Ishikawa (cell line): ENCODE data around the gene YES1.

Experiments
- CEBPB ChIP-seq: IDR thresholded peaks from 2 replicates; pipeline ENCODE4 v1.6.1; 2012
- CREB1 ChIP-seq: IDR thresholded peaks from 2 replicates; pipeline ENCODE4 v1.6.1; 2012; ENCODE audit warnings: low read depth
- EGR1 ChIP-seq: IDR thresholded peaks from 2 replicates; pipeline ENCODE4 v1.6.1; 2012
- EP300 ChIP-seq: IDR thresholded peaks from 2 replicates; pipeline ENCODE4 v1.6.1; 2012; ENCODE audit warnings: borderline replicate concordance
- FOXM1 ChIP-seq: IDR thresholded peaks from 2 replicates; pipeline ENCODE4 v1.6.1; 2012; ENCODE audit warnings: low read depth, borderline replicate concordance
- NFIC ChIP-seq: IDR thresholded peaks from 2 replicates; pipeline ENCODE4 v1.6.1; 2012
- RAD21 ChIP-seq: IDR thresholded peaks from 2 replicates; pipeline ENCODE4 v1.6.1; 2012; ENCODE audit warnings: low read depth
- TAF1 ChIP-seq: IDR thresholded peaks from 2 replicates; pipeline ENCODE4 v1.6.1; 2012; ENCODE audit warnings: low read depth, mild to moderate bottlenecking
- TCF12 ChIP-seq: IDR thresholded peaks from 2 replicates; pipeline ENCODE4 v1.6.1; 2012; ENCODE audit warnings: low read depth
- TEAD4 ChIP-seq: IDR thresholded peaks from 2 replicates; pipeline ENCODE4 v1.6.1; 2012
- YY1 ChIP-seq: IDR thresholded peaks from 2 replicates; pipeline ENCODE4 v1.6.1; 2012; ENCODE audit warnings: low read depth
- ZBTB7A ChIP-seq: IDR thresholded peaks from 2 replicates; pipeline ENCODE4 v1.6.1; 2012; ENCODE audit warnings: low read depth
- TF ChIP-seq, protein P1 (sequence below): IDR thresholded peaks from 2 replicates; pipeline ENCODE4 v1.6.1; 2012
- TF ChIP-seq, protein P2 (sequence below): IDR thresholded peaks from 2 replicates; pipeline ENCODE4 v1.6.1; 2012; ENCODE audit warnings: low read depth, mild to moderate bottlenecking
- TF ChIP-seq, protein P3 (sequence below): IDR thresholded peaks from 2 replicates; pipeline ENCODE4 v1.6.1; 2012

The YES1 gene

DNA sequence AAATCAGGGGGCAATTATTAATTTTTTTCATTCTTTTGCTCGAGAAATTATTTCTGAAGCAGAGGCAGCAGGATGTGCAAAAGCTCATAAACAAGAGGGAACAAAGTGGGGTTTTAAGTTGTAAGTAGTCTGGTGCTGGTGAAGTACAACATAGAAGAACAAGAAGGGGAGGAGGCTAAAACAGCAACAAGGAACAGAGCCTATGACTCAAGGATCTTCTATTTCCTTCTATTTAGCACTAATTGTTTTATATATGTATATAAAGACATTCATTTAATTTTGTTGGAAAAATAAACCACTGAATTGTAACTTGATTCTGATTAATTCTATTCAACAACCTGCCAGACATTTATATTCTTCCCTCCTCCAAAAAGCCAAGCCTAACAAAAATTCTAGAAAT, 35.0 kb downstream of the YES1 start:
- TF ChIP-seq RAD21 (no peak), CEBPB (no peak), TAF1 (no peak), CREB1 (no peak), YY1 (no peak)
- TF ChIP-seq, protein P1, sequence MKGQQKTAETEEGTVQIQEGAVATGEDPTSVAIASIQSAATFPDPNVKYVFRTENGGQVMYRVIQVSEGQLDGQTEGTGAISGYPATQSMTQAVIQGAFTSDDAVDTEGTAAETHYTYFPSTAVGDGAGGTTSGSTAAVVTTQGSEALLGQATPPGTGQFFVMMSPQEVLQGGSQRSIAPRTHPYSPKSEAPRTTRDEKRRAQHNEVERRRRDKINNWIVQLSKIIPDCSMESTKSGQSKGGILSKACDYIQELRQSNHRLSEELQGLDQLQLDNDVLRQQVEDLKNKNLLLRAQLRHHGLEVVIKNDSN, result no peak

DNA sequence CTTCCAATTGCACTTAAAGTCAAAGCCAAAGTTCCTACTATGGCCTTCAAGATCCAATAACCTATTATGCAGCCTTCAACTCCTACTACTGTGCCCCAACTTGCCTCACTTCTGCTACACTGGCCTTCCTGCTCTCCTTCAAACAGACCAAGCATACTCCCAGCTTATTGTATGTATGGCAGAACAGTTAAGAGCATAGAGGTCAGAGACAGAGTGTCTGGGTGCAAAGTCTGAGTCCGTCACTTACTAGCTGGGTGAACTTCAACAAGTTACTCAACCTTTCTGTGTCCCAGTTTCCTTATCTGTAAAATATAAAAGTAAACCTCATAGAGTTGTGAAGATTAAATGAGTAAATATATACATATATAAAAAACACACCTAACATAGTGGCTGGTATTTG, 37.2 kb downstream of the YES1 start:
- TF ChIP-seq EP300 (no peak), CREB1 (no peak), TCF12 (no peak), CEBPB (no peak), EGR1 (no peak), ZBTB7A (no peak), FOXM1 (no peak), TEAD4 (no peak), YY1 (no peak), NFIC (no peak), RAD21 (no peak), TAF1 (no peak)
- TF ChIP-seq, protein P2, sequence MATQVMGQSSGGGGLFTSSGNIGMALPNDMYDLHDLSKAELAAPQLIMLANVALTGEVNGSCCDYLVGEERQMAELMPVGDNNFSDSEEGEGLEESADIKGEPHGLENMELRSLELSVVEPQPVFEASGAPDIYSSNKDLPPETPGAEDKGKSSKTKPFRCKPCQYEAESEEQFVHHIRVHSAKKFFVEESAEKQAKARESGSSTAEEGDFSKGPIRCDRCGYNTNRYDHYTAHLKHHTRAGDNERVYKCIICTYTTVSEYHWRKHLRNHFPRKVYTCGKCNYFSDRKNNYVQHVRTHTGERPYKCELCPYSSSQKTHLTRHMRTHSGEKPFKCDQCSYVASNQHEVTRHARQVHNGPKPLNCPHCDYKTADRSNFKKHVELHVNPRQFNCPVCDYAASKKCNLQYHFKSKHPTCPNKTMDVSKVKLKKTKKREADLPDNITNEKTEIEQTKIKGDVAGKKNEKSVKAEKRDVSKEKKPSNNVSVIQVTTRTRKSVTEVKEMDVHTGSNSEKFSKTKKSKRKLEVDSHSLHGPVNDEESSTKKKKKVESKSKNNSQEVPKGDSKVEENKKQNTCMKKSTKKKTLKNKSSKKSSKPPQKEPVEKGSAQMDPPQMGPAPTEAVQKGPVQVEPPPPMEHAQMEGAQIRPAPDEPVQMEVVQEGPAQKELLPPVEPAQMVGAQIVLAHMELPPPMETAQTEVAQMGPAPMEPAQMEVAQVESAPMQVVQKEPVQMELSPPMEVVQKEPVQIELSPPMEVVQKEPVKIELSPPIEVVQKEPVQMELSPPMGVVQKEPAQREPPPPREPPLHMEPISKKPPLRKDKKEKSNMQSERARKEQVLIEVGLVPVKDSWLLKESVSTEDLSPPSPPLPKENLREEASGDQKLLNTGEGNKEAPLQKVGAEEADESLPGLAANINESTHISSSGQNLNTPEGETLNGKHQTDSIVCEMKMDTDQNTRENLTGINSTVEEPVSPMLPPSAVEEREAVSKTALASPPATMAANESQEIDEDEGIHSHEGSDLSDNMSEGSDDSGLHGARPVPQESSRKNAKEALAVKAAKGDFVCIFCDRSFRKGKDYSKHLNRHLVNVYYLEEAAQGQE, result no peak
- TF ChIP-seq, protein P1, result no peak
- TF ChIP-seq, protein P3, sequence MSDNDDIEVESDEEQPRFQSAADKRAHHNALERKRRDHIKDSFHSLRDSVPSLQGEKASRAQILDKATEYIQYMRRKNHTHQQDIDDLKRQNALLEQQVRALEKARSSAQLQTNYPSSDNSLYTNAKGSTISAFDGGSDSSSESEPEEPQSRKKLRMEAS, result no peak

DNA sequence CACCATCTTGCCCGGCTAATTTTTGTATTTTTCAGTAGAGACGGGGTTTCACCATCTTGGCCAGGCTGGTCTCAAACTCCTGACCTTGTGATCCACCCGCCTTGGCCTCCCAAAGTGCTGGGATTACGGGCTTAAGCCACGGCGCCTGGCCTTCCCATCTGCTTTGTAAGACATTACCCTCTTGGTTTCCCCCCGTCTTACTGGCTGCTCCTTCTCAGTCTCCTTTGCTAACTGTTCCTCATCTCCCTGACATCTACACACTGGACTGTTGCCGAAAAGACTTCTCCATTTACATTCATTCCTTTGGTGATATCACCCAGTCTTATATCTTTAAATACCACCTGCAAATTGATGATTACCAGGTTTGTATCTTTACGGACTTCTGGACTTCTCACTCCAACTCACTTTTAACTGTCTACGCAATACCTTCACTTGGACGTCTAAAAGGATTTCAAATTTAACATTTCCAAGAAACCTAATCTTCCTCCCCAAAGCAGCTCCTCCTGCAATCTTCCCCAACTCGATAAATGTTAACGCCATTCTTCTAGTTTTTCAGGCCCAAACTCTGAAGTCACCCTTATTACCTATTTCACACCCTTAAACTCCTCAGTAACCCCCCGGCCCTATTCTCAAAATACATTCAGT, 37.9 kb downstream of the YES1 start:
- no peak for TF ChIP-seq FOXM1
- TF ChIP-seq, protein P3, result no peak
- TF ChIP-seq CREB1, result no peak
- TF ChIP-seq ZBTB7A, result no peak
- TF ChIP-seq EGR1, result no peak
- TF ChIP-seq, protein P1, result no peak
- TF ChIP-seq YY1, result no peak
- no peak for TF ChIP-seq TAF1
- TF ChIP-seq NFIC, result no peak
- TF ChIP-seq RAD21, result no peak
- TF ChIP-seq TEAD4, result no peak
- TF ChIP-seq EP300, result no peak
- TF ChIP-seq, protein P2, result no peak
- TF ChIP-seq TCF12, result no peak
- no peak for TF ChIP-seq CEBPB

DNA sequence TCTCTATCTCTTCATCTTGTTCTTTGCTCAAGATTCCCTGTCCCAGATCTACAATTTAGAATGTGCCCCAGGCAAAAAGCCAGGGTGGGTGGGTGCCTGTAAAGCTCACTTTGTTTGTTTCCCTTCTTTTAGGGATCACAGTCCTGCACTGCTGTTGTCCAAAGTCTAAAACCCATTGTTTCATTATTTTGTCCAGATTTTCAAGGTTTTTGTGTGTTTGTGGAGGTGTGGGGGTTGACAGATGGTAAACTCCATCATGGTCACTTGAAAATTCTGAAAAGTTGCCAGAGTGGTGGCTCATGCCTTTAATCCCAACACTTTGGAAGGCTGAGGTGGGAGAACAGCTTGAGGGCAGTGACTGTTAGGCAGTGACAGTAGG, 41.5 kb downstream of the YES1 start:
- no peak for TF ChIP-seq TEAD4
- no peak for TF ChIP-seq CEBPB
- TF ChIP-seq, protein P1, result no peak
- no peak for TF ChIP-seq TCF12
- TF ChIP-seq NFIC, result no peak
- no peak for TF ChIP-seq TAF1
- no peak for TF ChIP-seq ZBTB7A

DNA sequence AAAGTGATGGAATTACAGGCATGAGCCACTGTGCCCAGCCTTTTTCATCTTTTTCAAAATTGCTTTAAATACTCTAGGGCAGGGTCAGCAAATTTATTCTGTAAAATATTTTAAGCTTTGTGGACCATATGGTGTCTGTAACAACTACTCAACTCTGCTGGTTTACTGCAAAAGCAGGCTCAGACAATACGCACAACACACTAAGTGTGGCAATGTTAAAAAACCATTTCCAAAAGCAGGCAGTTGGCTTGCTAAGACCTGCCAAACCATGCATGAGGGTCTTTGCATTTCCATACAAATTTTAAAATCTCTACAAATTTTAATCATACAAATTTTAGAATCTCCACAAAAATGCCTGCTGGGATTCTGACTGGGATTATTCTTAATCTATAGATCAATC, 44.1 kb downstream of the YES1 start:
- no peak for TF ChIP-seq TAF1
- TF ChIP-seq, protein P1, result no peak
- TF ChIP-seq, protein P3, result no peak
